Subcutaneous abdominal adipose tissue (tissue), 5 donors: ENCODE results near the gene MZF1.
A peak's percentile ranks its signal among the peaks of the same experiment; 100 is the strongest.
"Not testable (repeated sequence)": the region's sequence is repeated elsewhere in the genome, so short reads cannot be mapped to it uniquely, and the experiment has no call there.

ENCODE experiments used
- H3K27ac ChIP-seq: one replicate; pipeline ENCODE4 v1.7.0; 2013; ENCODE audit warnings: low read depth, mild to moderate bottlenecking, inconsistent platforms, low read length, moderate library complexity
- H3K27me3 ChIP-seq, 5 donors: one replicate each; pipeline ENCODE4 v1.7.0; 2013; ENCODE audit warnings: low read length in 5 of 5, inconsistent platforms in 1 of 5; ENCODE audit not compliant: control insufficient read depth in 5 of 5, insufficient read depth in 4 of 5
- H3K36me3 ChIP-seq, 5 donors: one replicate each; pipeline ENCODE4 v1.7.0; 2013; ENCODE audit warnings: low read length in 5 of 5; ENCODE audit not compliant: control insufficient read depth in 5 of 5, insufficient read depth in 5 of 5
- H3K4me1 ChIP-seq, 5 donors: one replicate each; pipeline ENCODE4 v1.7.0; 2013; ENCODE audit warnings: low read length in 5 of 5, mild to moderate bottlenecking in 3 of 5, moderate library complexity in 1 of 5; ENCODE audit not compliant: control insufficient read depth in 5 of 5, insufficient read depth in 5 of 5
- H3K4me3 ChIP-seq, 5 donors: one replicate each; pipeline ENCODE4 v1.7.0; 2013; ENCODE audit warnings: low read length in 5 of 5, low read depth in 1 of 5
- H3K9ac ChIP-seq, 5 donors: one replicate each; pipeline ENCODE4 v1.7.0; 2013; ENCODE audit warnings: low read length in 5 of 5, mild to moderate bottlenecking in 4 of 5, moderate library complexity in 3 of 5
- H3K9me3 ChIP-seq, 5 donors: one replicate each; pipeline ENCODE4 v1.7.0; 2013; ENCODE audit warnings: low read length in 5 of 5; ENCODE audit not compliant: control insufficient read depth in 5 of 5
- donor health status: healthy.
- donor health status: healthy.
- donor health status: healthy.
- donor health status: healthy.
- donor health status: healthy.

Gene MZF1

GRCh38 chr19:58572818-58573657 is at the start of gene MZF1:
TSS of gene MZF1 (minus strand) at chr19:58573335. CDS start at chr19:58571389, 1,946 bp downstream.
- H3K4me1 ChIP-seq = peaks cover 0 to 35% (median 29%) of the 10 kb centered on the region in 5 donors
- H3K4me3 ChIP-seq = peak within 1 kb of the TSS; percentile 92 to 98 (median 97)
- peak within 1 kb of the TSS; percentile 82 to 92 (median 87) for H3K9ac ChIP-seq
- no peaks in the 10 kb centered on the region for H3K27me3 ChIP-seq
- peak within 1 kb of the TSS; percentile 93 for H3K27ac ChIP-seq
- peaks cover 0 to 29% (median 10%) of the 10 kb centered on the region in 5 donors for H3K36me3 ChIP-seq
- no peaks in the 10 kb centered on the region for H3K9me3 ChIP-seq

- not testable (repeated sequence) for H3K9me3 ChIP-seq, H3K4me3 ChIP-seq, H3K27ac ChIP-seq, H3K36me3 ChIP-seq, H3K4me1 ChIP-seq, H3K9ac ChIP-seq, H3K27me3 ChIP-seq
Measured at GRCh38 chr19:58607213-58607612, 34.1 kb upstream of the MZF1 start.

- not testable (repeated sequence) for H3K27ac ChIP-seq, H3K27me3 ChIP-seq, H3K4me3 ChIP-seq, H3K36me3 ChIP-seq, H3K9ac ChIP-seq, H3K9me3 ChIP-seq, H3K4me1 ChIP-seq
Measured at GRCh38 chr19:58606251-58606896, 33.2 kb upstream of the MZF1 start.

- no peaks in the 10 kb centered on the region for H3K9me3 ChIP-seq
- H3K4me3 ChIP-seq = no peak overlapping the region
- no peak overlapping the region for H3K27ac ChIP-seq
- peaks cover 0 to 30% (median 18%) of the 10 kb centered on the region in 5 donors for H3K36me3 ChIP-seq
- no peak overlapping the region for H3K9ac ChIP-seq
- peaks cover 2 to 6% (median 3%) of the 10 kb centered on the region in 5 donors for H3K4me1 ChIP-seq
- H3K27me3 ChIP-seq = no peaks in the 10 kb centered on the region
Measured at GRCh38 chr19:58586133-58586765, 13.1 kb upstream of the MZF1 start.

- Histone ChIP-seq H3K9ac (no peak overlapping the region), H3K36me3 (peaks cover 0 to 30% (median 18%) of the 10 kb centered on the region in 5 donors), H3K4me1 (peaks cover 2 to 11% (median 8%) of the 10 kb centered on the region in 5 donors), H3K27me3 (no peaks in the 10 kb centered on the region), H3K4me3 (no peak overlapping the region), H3K27ac (no peak overlapping the region), H3K9me3 (no peaks in the 10 kb centered on the region)
Measured at GRCh38 chr19:58585442-58586132, 12.5 kb upstream of the MZF1 start.

- H3K36me3 ChIP-seq = peaks cover 0 to 30% (median 18%) of the 10 kb centered on the region in 5 donors
- no peak overlapping the region for H3K27ac ChIP-seq
- no peak overlapping the region for H3K4me3 ChIP-seq
- no peaks in the 10 kb centered on the region for H3K9me3 ChIP-seq
- peaks cover 2 to 11% (median 8%) of the 10 kb centered on the region in 5 donors for H3K4me1 ChIP-seq
- no peak overlapping the region for H3K9ac ChIP-seq
- no peaks in the 10 kb centered on the region for H3K27me3 ChIP-seq
Measured at GRCh38 chr19:58584498-58585441, 11.6 kb upstream of the MZF1 start.

- Histone ChIP-seq H3K4me3 (no peak overlapping the region), H3K4me1 (peaks cover 2 to 11% (median 8%) of the 10 kb centered on the region in 5 donors), H3K9me3 (no peaks in the 10 kb centered on the region), H3K9ac (no peak overlapping the region), H3K27me3 (no peaks in the 10 kb centered on the region), H3K36me3 (peaks cover 0 to 30% (median 18%) of the 10 kb centered on the region in 5 donors), H3K27ac (no peak overlapping the region)
Measured at GRCh38 chr19:58582985-58583384, 9.8 kb upstream of the MZF1 start.

- Histone ChIP-seq H3K27ac (no peak overlapping the region), H3K27me3 (no peaks in the 10 kb centered on the region), H3K9me3 (no peaks in the 10 kb centered on the region), H3K36me3 (peaks cover 0 to 30% (median 18%) of the 10 kb centered on the region in 5 donors), H3K4me3 (no peak overlapping the region), H3K9ac (peak overlapping the region in 4 of 5 donors; percentile 0 to 59 (median 51)), H3K4me1 (peaks cover 2 to 11% (median 8%) of the 10 kb centered on the region in 5 donors)
Measured at GRCh38 chr19:58581227-58582141, 8.3 kb upstream of the MZF1 start.
